ENCODE measurements around the gene STX18.

STX18 gene

DNA sequence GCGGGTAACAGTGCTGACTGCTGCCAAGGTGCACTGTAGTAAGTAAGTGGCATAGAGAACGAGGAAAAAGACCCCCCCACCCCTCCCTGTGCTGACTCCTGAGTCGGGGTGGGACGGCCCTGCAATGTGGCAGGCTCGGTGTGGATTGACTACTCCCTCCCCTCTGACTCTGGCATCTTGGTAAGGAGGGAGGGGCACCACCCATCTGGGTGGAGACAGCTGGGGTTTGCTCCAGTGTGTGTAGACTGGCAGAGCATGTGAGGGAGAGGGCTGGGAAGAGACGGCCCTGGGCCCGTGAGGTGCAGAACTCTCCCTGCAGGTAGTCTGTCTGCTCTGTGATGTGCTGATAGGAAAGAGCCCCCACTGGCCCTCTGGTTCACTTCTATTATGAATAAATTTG lies 124.0 kb downstream of the STX18 start:
- Histone ChIP-seq H3K36me3 (peaks cover 26% of the 10 kb centered on the region), H3K9me3 (ENCODE audit: severe bottlenecking) (no peaks in the 10 kb centered on the region), H3K27me3 (ENCODE audit: insufficient read depth, low read depth, severe bottlenecking) (no peaks in the 10 kb centered on the region), H3K27ac (no peak overlapping the region), H3K4me3 (ENCODE audit: low read depth, low read length) (no peak overlapping the region)
- no peak for DNase-seq
- TF ChIP-seq CTCF (IDR thresholded peaks at IDR 0.05; ENCODE audit: low read depth, low read length): no peak

- Histone ChIP-seq H3K4me3 (ENCODE audit: low read depth, low read length) (no peak overlapping the region), H3K36me3 (peaks cover 26% of the 10 kb centered on the region), H3K9me3 (ENCODE audit: severe bottlenecking) (no peaks in the 10 kb centered on the region), H3K27me3 (ENCODE audit: insufficient read depth, low read depth, severe bottlenecking) (no peaks in the 10 kb centered on the region), H3K27ac (no peak overlapping the region)
- no peak for DNase-seq
- TF ChIP-seq CTCF (IDR thresholded peaks at IDR 0.05; ENCODE audit: low read depth, low read length): no peak
These were observed 124.9 kb downstream of the STX18 start for GRCh38 chr4:4416981-4417380.

GRCh38 chr4:4415806-4416805 lies 125.7 kb downstream of the STX18 start:
- peaks cover 26% of the 10 kb centered on the region for H3K36me3 ChIP-seq
- no peak for TF ChIP-seq CTCF (IDR thresholded peaks at IDR 0.05; ENCODE audit: low read depth, low read length)
- H3K9me3 ChIP-seq (ENCODE audit: severe bottlenecking): no peaks in the 10 kb centered on the region
- H3K27me3 ChIP-seq (ENCODE audit: insufficient read depth, low read depth, severe bottlenecking): no peaks in the 10 kb centered on the region
- H3K27ac ChIP-seq: no peak overlapping the region
- no peak overlapping the region for H3K4me3 ChIP-seq (ENCODE audit: low read depth, low read length)
- DNase-seq: no peak

- no peak for TF ChIP-seq CTCF (IDR thresholded peaks at IDR 0.05; ENCODE audit: low read depth, low read length)
- H3K9me3 ChIP-seq (ENCODE audit: severe bottlenecking): no peaks in the 10 kb centered on the region
- no peaks in the 10 kb centered on the region for H3K27me3 ChIP-seq (ENCODE audit: insufficient read depth, low read depth, severe bottlenecking)
- no peak for DNase-seq
- H3K27ac ChIP-seq: no peak overlapping the region
- no peak overlapping the region for H3K4me3 ChIP-seq (ENCODE audit: low read depth, low read length)
- H3K36me3 ChIP-seq: peaks cover 19% of the 10 kb centered on the region
These were observed 126.6 kb downstream of the STX18 start for GRCh38 chr4:4415107-4415805.

GRCh38 chr4:4413806-4414205 lies 128.0 kb downstream of the STX18 start:
- Histone ChIP-seq H3K36me3 (peaks cover 5% of the 10 kb centered on the region), H3K4me3 (ENCODE audit: low read depth, low read length) (no peak overlapping the region), H3K27me3 (ENCODE audit: insufficient read depth, low read depth, severe bottlenecking) (no peaks in the 10 kb centered on the region), H3K9me3 (ENCODE audit: severe bottlenecking) (no peaks in the 10 kb centered on the region), H3K27ac (no peak overlapping the region)
- TF ChIP-seq CTCF (IDR thresholded peaks at IDR 0.05; ENCODE audit: low read depth, low read length): no peak
- DNase-seq: no peak

All from WERI-Rb-1 (cell line).